Transverse colon (tissue), 3 donors: Measurements from ENCODE around the gene SDS.

Experiments used
- CTCF ChIP-seq, 5 experiments: fragments of 200-600 bp in 3 of 5; fragments of 450-650 bp in 2 of 5; sonication (generic) in 3 of 5; IDR thresholded peaks; 1 replicate in 2 of 5; 2 replicates in 3 of 5; pipeline ENCODE4 v1.5.1; 2016 to 2017; ENCODE audit warnings: antibody characterized with exemption in 5 of 5, inconsistent platforms in 3 of 5, mild to moderate bottlenecking in 2 of 5, moderate library complexity in 1 of 5
- POLR2A ChIP-seq: fragments of 450-650 bp; IDR thresholded peaks from one replicate; pipeline ENCODE4 v1.6.1; 2016; ENCODE audit warnings: antibody characterized with exemption, mild to moderate bottlenecking, moderate library complexity

- TF ChIP-seq CTCF (IDR thresholded peaks at IDR 0.05) (no peak), POLR2A (no peak)
These were observed 16.7 kb downstream of the SDS start for GRCh38 chr12:113386866-113387566.
